Activated CD4-positive, CD25-positive, alpha-beta regulatory T cell treated with anti-CD3 and anti-CD28 coated beads, Interleukin-2, amount 50 U/mL, for 24 hours (primary cell): Measurements from ENCODE around the gene OR52E1.

Source experiments
- ATAC-seq, 2 donors: fragments of 150-1000 bp; cut with Tn5 transposase; one replicate each; pipeline ENCODE4 v1.10.0; 2021; ENCODE audit warnings: mild to moderate bottlenecking in 1 of 2, moderate library complexity in 1 of 2

The OR52E1 gene

DNA sequence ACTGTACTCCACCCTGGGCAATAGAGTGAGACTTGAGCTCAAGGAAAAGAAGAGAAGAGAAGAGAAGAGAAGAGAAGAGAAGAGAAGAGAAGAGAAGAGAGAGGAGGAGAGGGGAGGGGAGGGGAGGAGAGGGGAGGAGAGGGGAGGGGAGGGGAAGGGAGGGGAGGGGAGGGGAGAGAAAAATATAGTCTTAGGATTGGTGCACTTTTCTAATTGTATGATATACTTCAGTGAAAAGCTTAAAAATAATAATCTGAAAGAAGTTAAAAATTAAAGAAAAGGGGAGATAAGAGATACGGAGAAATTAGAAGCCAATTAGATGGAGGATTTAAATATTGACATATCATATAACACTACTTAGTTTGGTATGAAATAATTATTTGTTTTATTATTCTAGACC, 49.5 kb downstream of the OR52E1 start:
- no peak for ATAC-seq
